Astrocyte (in vitro differentiated cells and primary cell): ENCODE results near the gene SFR1. TPM values are rescaled to one million over a fixed set of nuclear protein-coding genes. Genes with fewer than 3 reads are reported as not detected.

Experiments used
- DNase-seq: peaks from one replicate; pipeline ENCODE4 v3.0.0-alpha.2; 2010; ENCODE audit warnings: low read depth
- FAIRE-seq: peaks from 2 replicates; lab custom pipeline; 2011; peaks lifted over from hg19 to GRCh38; lab: Jason Lieb, UNC
- H2AFZ ChIP-seq: 2 replicates; pipeline ENCODE4 v1.6.0; 2012; ENCODE audit warnings: low read depth, low read length, inconsistent platforms
- H3K27ac ChIP-seq: 2 replicates; pipeline ENCODE4 v1.5.1; 2011; ENCODE audit warnings: low read depth, low read length, inconsistent platforms
- H3K27me3 ChIP-seq: 2 replicates; pipeline ENCODE4 v1.6.0; 2011; ENCODE audit warnings: low read length, inconsistent platforms; ENCODE audit not compliant: insufficient read depth
- H3K36me3 ChIP-seq: 2 replicates; pipeline ENCODE4 v1.5.1; 2011; ENCODE audit warnings: low read length, inconsistent platforms; ENCODE audit not compliant: insufficient read depth
- H3K4me1 ChIP-seq: 2 replicates; pipeline ENCODE4 v1.5.1; 2011; ENCODE audit warnings: low read length, inconsistent platforms; ENCODE audit not compliant: insufficient read depth
- H3K4me2 ChIP-seq: 2 replicates; pipeline ENCODE4 v1.6.0; 2012; ENCODE audit warnings: low read length, inconsistent platforms
- H3K4me3 ChIP-seq: 2 replicates; pipeline ENCODE4 v1.5.1; 2011; ENCODE audit warnings: low read depth, mild to moderate bottlenecking, low read length, inconsistent platforms; ENCODE audit not compliant: insufficient read depth
- H3K79me2 ChIP-seq: 2 replicates; pipeline ENCODE4 v1.6.0; 2012; ENCODE audit warnings: mild to moderate bottlenecking, low read length, inconsistent platforms; ENCODE audit not compliant: insufficient read depth
- H3K9ac ChIP-seq: 2 replicates; pipeline ENCODE4 v1.6.0; 2012; ENCODE audit warnings: mild to moderate bottlenecking, low read length, inconsistent platforms
- H3K9me3 ChIP-seq: 2 replicates; pipeline ENCODE4 v1.5.1; 2012; ENCODE audit warnings: low read depth, mild to moderate bottlenecking, low read length, inconsistent platforms; ENCODE audit not compliant: insufficient read depth
- H4K20me1 ChIP-seq: 2 replicates; pipeline ENCODE4 v1.6.0; 2012; ENCODE audit warnings: low read length, inconsistent platforms; ENCODE audit not compliant: insufficient read depth
- H3K27ac Mint-ChIP-seq: one replicate; pipeline ENCODE4 v1.8.0; 2021; ENCODE audit warnings: mild to moderate bottlenecking, mixed read lengths; ENCODE audit not compliant: unreplicated experiment
- H3K27me3 Mint-ChIP-seq: one replicate; pipeline ENCODE4 v1.8.0; 2021; ENCODE audit warnings: low read depth, mixed read lengths; ENCODE audit not compliant: unreplicated experiment
- H3K36me3 Mint-ChIP-seq: one replicate; pipeline ENCODE4 v1.8.0; 2021; ENCODE audit warnings: low read depth, mixed read lengths; ENCODE audit not compliant: unreplicated experiment
- H3K4me1 Mint-ChIP-seq: one replicate; pipeline ENCODE4 v1.8.0; 2021; ENCODE audit warnings: low read depth, mixed read lengths; ENCODE audit not compliant: unreplicated experiment
- H3K4me3 Mint-ChIP-seq: one replicate; pipeline ENCODE4 v1.8.0; 2021; ENCODE audit warnings: mild to moderate bottlenecking, moderate library complexity, mixed read lengths; ENCODE audit not compliant: unreplicated experiment
- H3K9me3 Mint-ChIP-seq: one replicate; pipeline ENCODE4 v1.8.0; 2021; ENCODE audit warnings: mild to moderate bottlenecking, mixed read lengths; ENCODE audit not compliant: unreplicated experiment
- EZH2 ChIP-seq: IDR thresholded peaks from 2 replicates; pipeline ENCODE4 v1.6.1; 2012; ENCODE audit warnings: mild to moderate bottlenecking, low read length, inconsistent platforms; ENCODE audit not compliant: insufficient read depth
- total RNA-seq: library from RNA; stranded (reverse); gene quantifications from 2 replicates; pipeline ENCODE4 v1.2.1, GENCODE V29; 2021
- TF ChIP-seq, protein P1 (sequence below): IDR thresholded peaks from 2 replicates; pipeline ENCODE4 v1.5.1; 2011; ENCODE audit warnings: low read depth, mild to moderate bottlenecking, inconsistent platforms, low read length, moderate library complexity; ENCODE audit not compliant: insufficient read depth

The SFR1 gene
- total RNA-seq, 1 donor from 2014 or later = 3.6 TPM

DNA sequence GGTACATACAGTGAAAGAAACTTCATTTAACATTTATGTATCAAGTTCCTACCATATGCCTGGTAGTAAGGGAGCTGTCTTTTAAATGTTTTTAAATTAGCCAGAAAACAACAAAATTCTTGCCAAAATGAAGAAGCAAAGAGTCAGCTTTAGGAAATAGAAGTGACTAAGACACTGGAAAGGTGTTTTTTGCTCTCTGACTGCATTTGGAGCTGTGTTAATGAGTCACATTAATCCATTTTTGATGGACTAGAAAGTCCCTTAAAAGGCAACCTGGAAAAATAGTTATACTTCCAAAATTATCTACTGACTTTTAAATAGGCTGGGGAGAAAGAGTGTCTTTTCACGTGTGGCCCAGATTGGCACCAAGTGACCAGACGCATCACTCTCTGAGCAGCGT, 32.4 kb upstream of the SFR1 start:
- H3K9me3 Mint-ChIP-seq = peaks cover 9% of the 10 kb centered on the region

DNA sequence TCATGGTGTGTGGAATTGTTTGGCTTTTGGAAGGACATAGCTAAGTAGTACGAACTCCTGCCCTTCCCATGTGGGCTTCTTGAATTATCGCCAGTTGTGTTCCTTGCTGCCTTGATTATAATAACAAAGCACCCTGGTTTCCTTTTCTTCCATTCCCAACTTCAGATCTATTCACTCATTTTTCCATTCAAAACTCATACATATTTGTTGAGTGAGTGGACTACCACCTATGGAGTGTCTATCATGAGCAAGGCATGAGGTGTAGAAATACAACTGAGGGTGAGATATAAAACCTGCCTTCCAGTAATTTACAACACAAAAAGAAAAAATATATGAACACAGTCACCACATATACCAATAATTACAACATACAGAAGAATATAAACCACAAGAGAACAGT, 31.4 kb upstream of the SFR1 start:
- Histone ChIP-seq H3K9ac (no peak overlapping the region), H3K9me3 (no peaks in the 10 kb centered on the region), H3K36me3 (no peaks in the 10 kb centered on the region), H3K4me2 (peak overlapping the region; percentile 31), H3K27me3 (no peaks in the 10 kb centered on the region), H3K4me1 (no peaks in the 10 kb centered on the region), H2AFZ (no peak overlapping the region), H3K27ac (peak overlapping the region; percentile 28), H4K20me1 (no peaks in the 10 kb centered on the region), H3K79me2 (no peaks in the 10 kb centered on the region), H3K4me3 (no peak overlapping the region)
- peak; percentile 38 for DNase-seq
- Mint-ChIP-seq H3K27me3 (no peaks in the 10 kb centered on the region), H3K4me1 (peaks cover 10% of the 10 kb centered on the region), H3K4me3 (no peak overlapping the region), H3K9me3 (peaks cover 9% of the 10 kb centered on the region), H3K27ac (no peak overlapping the region), H3K36me3 (no peaks in the 10 kb centered on the region)
- FAIRE-seq = peak; percentile 78
- no peak for TF ChIP-seq EZH2
- TF ChIP-seq, protein P1, sequence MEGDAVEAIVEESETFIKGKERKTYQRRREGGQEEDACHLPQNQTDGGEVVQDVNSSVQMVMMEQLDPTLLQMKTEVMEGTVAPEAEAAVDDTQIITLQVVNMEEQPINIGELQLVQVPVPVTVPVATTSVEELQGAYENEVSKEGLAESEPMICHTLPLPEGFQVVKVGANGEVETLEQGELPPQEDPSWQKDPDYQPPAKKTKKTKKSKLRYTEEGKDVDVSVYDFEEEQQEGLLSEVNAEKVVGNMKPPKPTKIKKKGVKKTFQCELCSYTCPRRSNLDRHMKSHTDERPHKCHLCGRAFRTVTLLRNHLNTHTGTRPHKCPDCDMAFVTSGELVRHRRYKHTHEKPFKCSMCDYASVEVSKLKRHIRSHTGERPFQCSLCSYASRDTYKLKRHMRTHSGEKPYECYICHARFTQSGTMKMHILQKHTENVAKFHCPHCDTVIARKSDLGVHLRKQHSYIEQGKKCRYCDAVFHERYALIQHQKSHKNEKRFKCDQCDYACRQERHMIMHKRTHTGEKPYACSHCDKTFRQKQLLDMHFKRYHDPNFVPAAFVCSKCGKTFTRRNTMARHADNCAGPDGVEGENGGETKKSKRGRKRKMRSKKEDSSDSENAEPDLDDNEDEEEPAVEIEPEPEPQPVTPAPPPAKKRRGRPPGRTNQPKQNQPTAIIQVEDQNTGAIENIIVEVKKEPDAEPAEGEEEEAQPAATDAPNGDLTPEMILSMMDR = no peak

More for the DNA sequence above, 32.4 kb upstream of the SFR1 start:
- FAIRE-seq (no peak), DNase-seq (no peak)
- no peaks in the 10 kb centered on the region for H3K79me2 ChIP-seq
- H3K9ac ChIP-seq = no peak overlapping the region
- H3K4me3 Mint-ChIP-seq = no peak overlapping the region
- no peak overlapping the region for H2AFZ ChIP-seq
- no peak for TF ChIP-seq EZH2
- TF ChIP-seq, protein P1 = no peak
- no peaks in the 10 kb centered on the region for H3K4me1 ChIP-seq
- no peaks in the 10 kb centered on the region for H4K20me1 ChIP-seq
- no peaks in the 10 kb centered on the region for H3K36me3 Mint-ChIP-seq
- H3K4me3 ChIP-seq = no peak overlapping the region
- H3K4me2 ChIP-seq = no peak overlapping the region
- no peaks in the 10 kb centered on the region for H3K36me3 ChIP-seq
- no peak overlapping the region for H3K27ac Mint-ChIP-seq
- peaks cover 10% of the 10 kb centered on the region for H3K4me1 Mint-ChIP-seq
- no peaks in the 10 kb centered on the region for H3K27me3 Mint-ChIP-seq
- H3K9me3 ChIP-seq = no peaks in the 10 kb centered on the region
- H3K27me3 ChIP-seq = no peaks in the 10 kb centered on the region
- no peak overlapping the region for H3K27ac ChIP-seq

DNA sequence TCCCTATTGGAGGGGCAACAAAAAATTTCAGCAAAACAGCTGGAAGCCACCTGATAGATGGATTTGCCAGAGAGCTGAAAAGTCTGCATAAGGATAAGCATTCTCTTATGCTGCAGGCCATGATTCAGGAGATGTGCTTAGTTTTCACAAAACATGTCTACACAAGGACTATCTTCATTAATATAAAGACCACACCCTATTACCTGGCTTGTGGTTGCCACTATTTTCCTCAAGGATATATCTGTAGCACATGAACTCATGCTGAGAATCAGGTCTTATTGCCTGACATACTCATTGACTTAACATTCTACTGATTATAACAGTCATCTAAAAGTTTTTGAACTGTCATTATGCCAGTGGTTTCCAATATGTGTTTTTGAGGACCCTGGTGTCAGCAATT, 29.2 kb upstream of the SFR1 start:
- Mint-ChIP-seq H3K27ac (no peak overlapping the region), H3K36me3 (no peaks in the 10 kb centered on the region), H3K9me3 (peaks cover 13% of the 10 kb centered on the region), H3K27me3 (no peaks in the 10 kb centered on the region), H3K4me3 (no peak overlapping the region), H3K4me1 (peaks cover 8% of the 10 kb centered on the region)
- Histone ChIP-seq H3K4me2 (no peak overlapping the region), H3K4me1 (no peaks in the 10 kb centered on the region), H3K4me3 (no peak overlapping the region), H3K36me3 (no peaks in the 10 kb centered on the region), H3K9me3 (no peaks in the 10 kb centered on the region), H2AFZ (no peak overlapping the region), H3K79me2 (no peaks in the 10 kb centered on the region), H3K27ac (no peak overlapping the region), H4K20me1 (no peaks in the 10 kb centered on the region), H3K9ac (no peak overlapping the region), H3K27me3 (no peaks in the 10 kb centered on the region)
- DNase-seq = no peak
- TF ChIP-seq, protein P1 = no peak
- FAIRE-seq = no peak
